HEK293 (cell line): ENCODE measurements around the gene CBFA2T2.

ENCODE experiments used
- CTCF ChIA-PET: fragments of 350-600 bp; formaldehyde crosslinking; extraction: SDS; loops from one replicate; lab custom pipeline; 2021; ENCODE audit warnings: antibody characterized with exemption; lab: Yijun Ruan, JAX
- POLR2A ChIA-PET: fragments of 300-600 bp; formaldehyde crosslinking; extraction: SDS; loops from one replicate; lab custom pipeline; 2020; ENCODE audit warnings: antibody characterized with exemption, inconsistent platforms; lab: Yijun Ruan, JAX
- H3K27ac ChIP-seq: fragments of 200-500 bp; sonication (Bioruptor generic); 2 replicates; pipeline ENCODE4 v1.5.1; 2014; ENCODE audit warnings: low read depth, low read length, control low read depth, inconsistent platforms; ENCODE audit errors: extremely low read depth
- H3K36me3 ChIP-seq, 2 experiments: fragments of 200-500 bp in 1 of 2; sonication (Bioruptor generic) in 1 of 2; 1 replicate in 1 of 2; 2 replicates in 1 of 2; pipeline ENCODE4 v1.5.1; 2014 to 2017; ENCODE audit warnings: inconsistent platforms in 2 of 2, low read length in 2 of 2; ENCODE audit not compliant: control insufficient read depth in 2 of 2, insufficient read depth in 1 of 2
- H3K4me1 ChIP-seq: fragments of 200-500 bp; sonication (Bioruptor generic); 2 replicates; pipeline ENCODE4 v1.5.1; 2014; ENCODE audit warnings: mild to moderate bottlenecking, low read length, inconsistent platforms; ENCODE audit not compliant: control insufficient read depth, insufficient read depth
- H3K4me3 ChIP-seq: 2 replicates; pipeline ENCODE4 v1.5.1; 2011; ENCODE audit warnings: low read depth, mild to moderate bottlenecking, control low read depth, low read length, moderate library complexity
- H3K9me3 ChIP-seq: fragments of 200-500 bp; sonication (Bioruptor generic); 2 replicates; pipeline ENCODE4 v1.5.1; 2014; ENCODE audit warnings: low read depth, low read length, inconsistent platforms; ENCODE audit not compliant: control insufficient read depth, insufficient read depth
- AEBP2 ChIP-seq: fragments of 450-650 bp; formaldehyde crosslinking; IDR thresholded peaks from 2 replicates; pipeline ENCODE4 v1.5.1; 2016; ENCODE audit warnings: missing biosample characterization, missing genetic modification characterization, borderline replicate concordance
- KLF7 ChIP-seq: fragments of 450-650 bp; formaldehyde crosslinking; IDR thresholded peaks from 2 replicates; pipeline ENCODE4 v1.5.1; 2016; ENCODE audit warnings: missing biosample characterization, missing genetic modification characterization, borderline replicate concordance
- KLF8 ChIP-seq: fragments of 450-650 bp; formaldehyde crosslinking; IDR thresholded peaks from 2 replicates; pipeline ENCODE4 v1.5.1; 2016; ENCODE audit warnings: missing biosample characterization, missing genetic modification characterization
- SCRT1 ChIP-seq: fragments of 450-650 bp; formaldehyde crosslinking; IDR thresholded peaks from 2 replicates; pipeline ENCODE4 v1.5.1; 2016; ENCODE audit warnings: missing biosample characterization, missing genetic modification characterization, borderline replicate concordance
- ZBTB7A ChIP-seq: fragments of 450-650 bp; formaldehyde crosslinking; IDR thresholded peaks from 2 replicates; pipeline ENCODE4 v1.5.1; 2016; ENCODE audit warnings: low read depth, missing biosample characterization, missing genetic modification characterization
- ZNF223 ChIP-seq: fragments of 450-650 bp; formaldehyde crosslinking; IDR thresholded peaks from 2 replicates; pipeline ENCODE4 v1.5.1; 2016; ENCODE audit warnings: missing biosample characterization, missing genetic modification characterization
- ZNF354C ChIP-seq: fragments of 450-650 bp; formaldehyde crosslinking; IDR thresholded peaks from 2 replicates; pipeline ENCODE4 v1.5.1; 2016; ENCODE audit warnings: missing biosample characterization, missing genetic modification characterization, low read depth, borderline replicate concordance
- ZNF488 ChIP-seq: fragments of 450-650 bp; formaldehyde crosslinking; IDR thresholded peaks from 2 replicates; pipeline ENCODE4 v1.5.1; 2016; ENCODE audit warnings: missing biosample characterization, missing genetic modification characterization
- ZNF561 ChIP-seq: fragments of 450-650 bp; IDR thresholded peaks from 2 replicates; pipeline ENCODE4 v1.5.1; 2018; ENCODE audit warnings: missing biosample characterization, missing genetic modification characterization, borderline replicate concordance
- ZNF610 ChIP-seq: fragments of 450-650 bp; formaldehyde crosslinking; IDR thresholded peaks from 2 replicates; pipeline ENCODE4 v1.5.1; 2016; ENCODE audit warnings: missing biosample characterization, missing genetic modification characterization, borderline replicate concordance
- ZNF626 ChIP-seq: fragments of 450-650 bp; sonication (Bioruptor Pico); formaldehyde crosslinking; IDR thresholded peaks from 2 replicates; pipeline ENCODE4 v1.5.1; 2018; ENCODE audit warnings: missing biosample characterization, missing genetic modification characterization, inconsistent platforms
- ZNF658 ChIP-seq: fragments of 450-650 bp; formaldehyde crosslinking; IDR thresholded peaks from 2 replicates; pipeline ENCODE4; 2016; ENCODE audit warnings: missing biosample characterization, missing genetic modification characterization
- ZNF660 ChIP-seq: fragments of 450-650 bp; IDR thresholded peaks from 2 replicates; pipeline ENCODE4 v1.5.1; 2018; ENCODE audit warnings: missing biosample characterization, mild to moderate bottlenecking, missing genetic modification characterization
- ZNF792 ChIP-seq: fragments of 450-650 bp; formaldehyde crosslinking; IDR thresholded peaks from 2 replicates; pipeline ENCODE4 v1.5.1; 2016; ENCODE audit warnings: missing biosample characterization, missing genetic modification characterization
- ZNF830 ChIP-seq: fragments of 450-650 bp; IDR thresholded peaks from 2 replicates; pipeline ENCODE4 v1.5.0; 2018; ENCODE audit warnings: missing biosample characterization, missing genetic modification characterization, low read depth, mild to moderate bottlenecking, moderate library complexity
- ZXDB ChIP-seq: fragments of 450-650 bp; formaldehyde crosslinking; IDR thresholded peaks from 2 replicates; pipeline ENCODE4 v1.5.1; 2016; ENCODE audit warnings: missing biosample characterization, missing genetic modification characterization
- TF ChIP-seq, protein P1 (sequence below): fragments of 450-650 bp; formaldehyde crosslinking; IDR thresholded peaks from 2 replicates; pipeline ENCODE4 v1.5.1; 2016; ENCODE audit warnings: missing biosample characterization, missing genetic modification characterization
- TF ChIP-seq, protein P2 (sequence below): fragments of 450-650 bp; IDR thresholded peaks from 2 replicates; pipeline ENCODE4 v1.5.1; 2018; ENCODE audit warnings: missing biosample characterization, mild to moderate bottlenecking, missing genetic modification characterization

CBFA2T2 gene

GRCh38 chr20:33600981-33601380 is 111.1 kb downstream of the CBFA2T2 start (continued):
- TF ChIP-seq AEBP2 (tag by site-specific recombination) (no peak), ZNF488 (tag by site-specific recombination) (no peak), ZNF830 (tag by site-specific recombination) (no peak)

- no peak for TF ChIP-seq ZNF610 (tag by site-specific recombination)
- TF ChIP-seq, protein P1, sequence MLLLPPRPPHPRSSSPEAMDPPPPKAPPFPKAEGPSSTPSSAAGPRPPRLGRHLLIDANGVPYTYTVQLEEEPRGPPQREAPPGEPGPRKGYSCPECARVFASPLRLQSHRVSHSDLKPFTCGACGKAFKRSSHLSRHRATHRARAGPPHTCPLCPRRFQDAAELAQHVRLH (tag by site-specific recombination), result no peak
- TF ChIP-seq, protein P2, sequence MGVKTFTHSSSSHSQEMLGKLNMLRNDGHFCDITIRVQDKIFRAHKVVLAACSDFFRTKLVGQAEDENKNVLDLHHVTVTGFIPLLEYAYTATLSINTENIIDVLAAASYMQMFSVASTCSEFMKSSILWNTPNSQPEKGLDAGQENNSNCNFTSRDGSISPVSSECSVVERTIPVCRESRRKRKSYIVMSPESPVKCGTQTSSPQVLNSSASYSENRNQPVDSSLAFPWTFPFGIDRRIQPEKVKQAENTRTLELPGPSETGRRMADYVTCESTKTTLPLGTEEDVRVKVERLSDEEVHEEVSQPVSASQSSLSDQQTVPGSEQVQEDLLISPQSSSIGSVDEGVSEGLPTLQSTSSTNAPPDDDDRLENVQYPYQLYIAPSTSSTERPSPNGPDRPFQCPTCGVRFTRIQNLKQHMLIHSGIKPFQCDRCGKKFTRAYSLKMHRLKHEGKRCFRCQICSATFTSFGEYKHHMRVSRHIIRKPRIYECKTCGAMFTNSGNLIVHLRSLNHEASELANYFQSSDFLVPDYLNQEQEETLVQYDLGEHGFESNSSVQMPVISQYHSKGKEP (tag by site-specific recombination), result no peak
- TF ChIP-seq, all 188 proteins: peak for 0
- no peak overlapping the region for H3K4me3 ChIP-seq
- POLR2A ChIA-PET, result no interaction called here
- H3K4me1 ChIP-seq, result no peaks in the 10 kb centered on the region
- H3K9me3 ChIP-seq, result no peaks in the 10 kb centered on the region
- H3K36me3 ChIP-seq, result peaks cover 0 to 5% of the 10 kb centered on the region in 2 experiments; a peak in 1 of 3 replicates
- CTCF ChIA-PET, result no interaction called here
- no peak overlapping the region for H3K27ac ChIP-seq
These were observed 112.0 kb downstream of the CBFA2T2 start for GRCh38 chr20:33601861-33602260.

GRCh38 chr20:33602826-33603590 is 113.1 kb downstream of the CBFA2T2 start:
- H3K36me3 ChIP-seq, result peaks cover 0 to 10% of the 10 kb centered on the region in 2 experiments; a peak in 1 of 3 replicates
- no peak overlapping the region for H3K4me3 ChIP-seq
- no peak overlapping the region for H3K27ac ChIP-seq
- CTCF ChIA-PET, result no interaction called here
- H3K9me3 ChIP-seq, result no peaks in the 10 kb centered on the region
- TF ChIP-seq ZXDB (tag by site-specific recombination), result no peak
- TF ChIP-seq ZNF561 (tag by site-specific recombination), result no peak
- no peak for TF ChIP-seq ZNF658 (tag by site-specific recombination)
- no peak for TF ChIP-seq SCRT1 (tag by site-specific recombination)
- no peak for TF ChIP-seq ZNF792 (tag by site-specific recombination)
- TF ChIP-seq KLF7, result no peak
- no peak for TF ChIP-seq ZNF354C (tag by site-specific recombination)
- no peak for TF ChIP-seq KLF8 (tag by site-specific recombination)
- no peak for TF ChIP-seq ZNF223
- TF ChIP-seq ZBTB7A (tag by site-specific recombination), result no peak
- no peak for TF ChIP-seq ZNF660 (tag by site-specific recombination)
- no peak for TF ChIP-seq ZNF626 (tag by site-specific recombination)
- POLR2A ChIA-PET, result no interaction called here
- H3K4me1 ChIP-seq, result no peaks in the 10 kb centered on the region
